HPDE6-E6E7 (cell line): Measurements from ENCODE around the gene HIRA.

Experiments used
- DNase-seq: peaks from one replicate; pipeline ENCODE4 v3.0.0; 2011; ENCODE audit warnings: missing footprints; ENCODE audit errors: extremely low spot score

The HIRA gene

DNA sequence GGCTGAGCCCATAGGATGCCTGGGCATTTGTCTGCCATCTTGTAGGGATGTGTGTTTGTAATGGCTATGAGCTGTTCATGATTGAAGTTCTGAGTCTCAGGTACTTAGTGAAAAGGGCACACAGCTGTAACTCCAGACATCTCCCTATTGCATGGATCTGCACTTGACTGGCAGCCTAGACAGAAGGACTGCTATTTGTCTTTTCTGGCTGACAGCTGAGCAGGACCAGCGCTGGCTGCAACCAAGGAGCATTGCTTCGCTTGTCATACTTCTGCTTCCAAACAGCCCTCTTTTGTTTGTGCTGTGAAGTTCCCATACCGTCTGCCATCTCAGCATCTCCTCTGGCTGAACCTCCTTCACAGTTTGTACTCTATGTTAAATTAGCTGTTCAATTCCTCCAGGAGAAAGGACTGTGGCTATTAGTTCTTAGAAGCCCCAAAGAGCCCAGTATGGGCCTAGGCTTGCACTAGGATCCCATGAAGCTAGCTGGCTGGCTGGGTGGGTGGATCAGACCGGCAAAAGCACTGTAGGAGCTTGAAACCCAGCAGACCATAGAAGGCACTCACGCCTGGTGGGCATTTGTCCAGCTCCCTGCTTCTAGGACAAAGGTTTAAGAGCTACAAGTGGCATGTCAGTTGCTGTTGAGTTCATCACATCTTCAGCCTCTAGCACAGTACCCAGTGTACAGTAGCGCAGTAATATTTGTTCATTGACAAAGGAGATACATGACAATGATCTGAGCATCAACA, 20.4 kb downstream of the HIRA start:
- no peak for DNase-seq

DNA sequence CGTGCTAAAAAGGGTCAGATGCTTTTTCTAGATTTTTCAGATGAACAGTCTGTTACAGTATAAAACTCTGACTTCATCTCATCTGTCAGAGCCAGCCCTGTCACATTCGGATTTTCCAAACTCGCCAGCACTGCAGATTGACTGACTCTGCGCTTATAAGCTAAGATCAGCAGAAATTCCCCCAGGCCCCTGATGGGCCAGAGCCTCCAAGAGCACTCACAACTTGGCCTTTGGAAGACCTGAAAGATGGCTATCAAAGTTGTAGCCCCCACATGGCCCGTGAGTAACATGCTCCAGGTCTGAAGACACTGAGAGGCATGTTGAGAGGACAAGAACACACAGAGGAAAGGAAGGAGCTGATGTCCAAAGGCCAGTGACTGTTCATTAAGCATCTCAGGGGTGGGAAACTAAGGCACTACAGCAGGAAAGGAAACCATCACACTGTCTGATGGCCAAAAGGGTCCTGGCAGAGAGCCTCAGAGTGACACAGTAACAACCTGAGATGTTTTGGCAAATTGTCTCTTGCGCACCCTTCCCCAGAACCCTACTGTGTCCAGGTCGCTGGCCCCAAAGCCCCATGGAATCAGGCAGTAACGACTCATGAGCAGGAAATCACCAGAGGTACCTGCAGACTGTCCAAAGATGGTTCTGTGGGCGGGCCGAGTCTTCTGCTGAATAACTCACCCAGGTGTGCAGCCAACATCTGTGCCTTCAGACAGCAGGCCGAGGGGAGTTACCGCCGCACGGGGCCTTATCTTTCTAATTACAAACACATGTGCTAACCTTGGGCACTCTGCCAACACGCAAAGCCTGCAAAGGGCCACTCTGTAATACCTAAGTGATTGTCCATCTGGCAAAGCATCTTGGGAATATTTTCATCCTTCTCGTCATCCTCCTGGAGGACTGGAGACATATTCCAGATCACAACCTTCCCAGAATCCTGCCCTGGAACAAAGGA, 23.6 kb downstream of the HIRA start:
- DNase-seq: no peak

DNA sequence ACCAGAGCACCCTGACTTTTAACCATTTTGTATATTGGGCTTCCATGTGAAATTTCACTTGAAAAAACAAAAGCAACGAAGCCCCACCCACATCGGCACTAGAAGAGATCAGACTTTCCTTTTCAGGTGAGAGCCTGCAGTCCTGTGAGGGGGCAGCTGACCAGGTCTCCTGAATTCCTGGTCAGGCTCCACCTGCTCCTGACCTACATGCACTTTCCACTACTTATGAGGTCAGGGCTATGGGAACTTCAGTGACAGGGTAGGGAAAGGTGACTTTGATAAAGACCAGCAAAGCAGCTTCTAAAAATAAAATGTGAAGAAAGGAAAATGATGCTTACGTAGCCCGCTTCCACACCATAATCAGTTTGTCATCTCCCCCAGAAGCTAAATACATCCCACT, 24.7 kb downstream of the HIRA start:
- no peak for DNase-seq

DNA sequence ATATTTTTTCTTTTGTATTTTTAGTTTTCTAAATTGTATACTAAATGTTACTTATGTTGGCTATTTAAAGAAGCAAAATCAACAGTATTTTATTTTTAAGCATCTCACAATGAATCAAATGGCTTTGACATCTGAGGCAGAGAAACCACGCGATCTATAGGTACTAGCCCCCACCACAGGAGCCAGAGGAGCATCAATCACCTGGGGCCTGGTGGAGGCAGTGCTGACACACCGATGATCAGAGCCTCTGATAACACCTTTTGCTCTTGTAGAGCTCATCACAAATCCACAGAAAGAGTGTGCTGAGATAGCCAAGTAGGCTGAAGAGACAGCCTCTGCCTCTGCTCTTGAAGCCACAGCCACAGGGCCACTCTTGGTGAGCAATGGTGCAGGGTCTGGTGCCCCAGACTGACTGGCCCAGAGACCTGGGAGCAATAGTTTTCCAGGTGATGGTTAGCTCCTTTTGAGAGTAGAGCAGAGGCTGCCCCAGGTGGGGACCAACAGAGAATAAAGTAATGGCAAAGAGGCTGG, 25.2 kb downstream of the HIRA start:
- DNase-seq: no peak

DNA sequence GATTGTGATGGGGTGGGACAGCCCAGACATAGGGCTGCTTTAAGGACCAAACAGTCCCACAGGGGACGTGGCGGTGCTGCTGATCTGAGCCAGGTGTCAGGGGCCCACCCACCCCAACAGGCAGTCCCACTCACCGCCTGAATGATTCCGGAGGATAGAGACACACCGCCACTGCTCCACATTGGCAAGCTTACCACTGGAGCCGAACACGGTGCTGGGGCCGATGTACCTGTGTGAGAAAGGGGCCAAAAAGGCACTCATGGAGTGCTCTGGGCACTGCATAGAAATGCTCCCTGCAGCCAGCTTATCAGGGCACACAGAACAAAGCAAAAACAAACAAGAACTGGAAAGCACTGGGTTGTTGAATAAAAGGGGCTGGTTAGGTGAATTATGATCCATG, 25.9 kb downstream of the HIRA start:
- DNase-seq: no peak

DNA sequence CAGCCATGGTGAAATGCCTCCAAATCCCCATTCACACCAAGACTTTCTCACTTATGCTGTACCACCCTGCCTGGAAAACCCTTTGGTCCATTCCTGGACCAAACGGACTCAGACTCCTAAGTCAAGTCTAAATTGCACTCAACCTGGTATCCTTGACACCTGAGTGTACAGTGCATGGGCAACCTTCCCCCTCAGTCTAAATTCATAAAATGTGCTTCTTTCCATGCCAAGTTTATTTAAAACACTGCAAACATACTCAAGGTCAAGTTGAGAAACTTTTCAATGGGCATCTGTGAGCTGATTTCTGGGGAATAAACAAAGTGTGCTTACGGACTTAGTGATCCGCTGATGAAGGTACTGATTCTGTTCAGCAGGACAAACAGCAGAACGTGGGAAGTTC, 26.4 kb downstream of the HIRA start:
- DNase-seq: no peak

DNA sequence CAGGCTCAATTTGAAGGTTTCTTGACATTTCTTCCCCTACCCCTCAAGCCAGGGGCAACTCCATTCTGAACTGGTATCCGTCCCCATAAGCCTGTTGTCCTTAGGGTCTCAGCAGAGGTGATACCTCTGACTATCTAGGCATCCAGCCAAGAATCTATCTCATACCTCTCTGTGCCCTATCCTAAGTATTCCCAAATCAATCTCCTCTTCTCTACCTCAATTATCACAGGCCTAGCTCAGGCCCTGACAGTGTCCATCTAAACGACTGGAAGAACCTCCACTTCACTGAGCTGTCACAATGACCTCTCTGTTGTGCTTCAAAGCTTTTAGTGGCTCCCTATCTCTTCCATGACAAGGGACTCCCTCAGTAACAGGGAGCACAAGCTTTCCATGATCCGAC, 26.9 kb downstream of the HIRA start:
- DNase-seq: no peak

DNA sequence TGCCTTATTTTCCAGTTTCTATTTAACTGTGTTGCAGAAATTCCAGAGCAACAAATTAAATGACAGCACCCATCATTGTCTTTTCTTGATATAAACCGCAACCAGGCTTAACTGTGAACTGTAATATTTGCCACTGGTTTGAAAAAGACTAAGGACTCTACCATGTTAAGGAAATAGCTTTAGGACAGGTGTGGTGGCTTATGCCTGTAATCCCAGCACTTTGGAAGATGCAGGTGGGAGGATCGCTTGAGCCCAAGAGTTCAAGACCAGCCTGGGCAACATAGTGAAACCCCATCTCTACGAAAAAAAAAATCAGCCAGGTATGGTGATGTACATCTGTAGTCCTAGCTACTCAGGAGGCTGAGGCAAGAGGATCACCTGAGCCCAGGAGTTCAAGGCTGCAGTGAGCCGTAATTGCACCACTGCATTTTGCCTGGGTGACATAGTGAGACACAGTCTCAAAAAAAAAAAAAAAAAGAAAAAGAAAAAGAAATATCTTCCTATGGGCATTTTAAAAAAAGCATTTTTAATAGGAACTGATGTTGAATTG, 28.8 kb downstream of the HIRA start:
- DNase-seq: no peak

DNA sequence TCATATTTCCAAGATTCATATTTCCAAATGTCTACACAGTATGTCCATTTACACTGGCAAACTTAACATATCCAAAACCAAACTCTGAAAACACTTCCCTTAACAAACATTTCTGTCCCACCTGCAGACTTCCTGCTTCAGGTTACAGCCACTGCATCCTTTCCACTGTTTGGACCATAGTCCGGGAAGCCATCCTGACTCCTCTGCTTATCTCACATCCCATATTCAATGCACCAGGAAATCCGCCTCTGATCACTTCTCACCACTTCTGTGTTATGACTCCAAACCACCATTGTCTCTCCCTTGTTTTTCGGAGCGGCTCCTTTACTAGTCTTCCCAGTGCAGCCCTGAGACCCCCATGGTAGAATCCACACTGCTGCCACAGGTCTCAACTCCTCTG, 30.1 kb downstream of the HIRA start:
- no peak for DNase-seq

DNA sequence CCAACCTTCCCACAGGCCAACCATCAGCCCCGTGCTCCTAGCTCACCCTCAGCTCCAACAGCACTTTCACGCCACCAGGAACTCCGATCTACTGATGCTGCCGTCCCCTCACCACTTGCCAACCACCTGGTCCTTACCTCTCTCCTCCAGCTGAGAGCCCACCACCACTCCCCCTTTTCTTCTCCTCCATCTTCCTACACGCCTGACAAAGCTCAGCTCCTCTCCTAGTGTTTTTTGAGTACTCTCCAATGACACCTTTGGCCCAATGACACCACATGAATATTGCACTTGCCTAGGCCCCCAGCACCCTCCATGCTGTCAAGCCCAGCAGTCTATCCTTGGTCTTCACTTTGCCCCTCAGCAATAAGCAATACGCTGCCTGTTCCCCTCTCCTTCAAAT, 30.7 kb downstream of the HIRA start:
- DNase-seq: no peak

DNA sequence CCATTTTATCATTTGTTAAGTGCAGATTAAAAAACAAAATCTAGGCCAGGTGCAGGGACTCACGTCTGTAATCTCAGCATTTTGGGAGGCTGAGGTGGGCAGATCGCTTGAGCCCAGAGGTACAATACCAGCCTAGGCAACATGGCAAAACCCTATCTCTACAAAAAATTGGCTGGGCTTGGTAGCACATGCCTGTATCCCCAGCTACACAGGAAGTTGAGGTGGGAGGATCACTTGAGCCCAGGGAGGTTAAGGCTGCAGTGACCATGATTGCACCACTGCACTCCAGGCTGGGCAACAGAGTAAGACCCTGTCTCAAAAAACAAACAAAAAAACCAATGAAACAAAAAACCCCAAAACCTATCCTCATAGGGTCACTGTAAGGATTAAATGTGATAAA, 32.9 kb downstream of the HIRA start:
- DNase-seq: no peak

DNA sequence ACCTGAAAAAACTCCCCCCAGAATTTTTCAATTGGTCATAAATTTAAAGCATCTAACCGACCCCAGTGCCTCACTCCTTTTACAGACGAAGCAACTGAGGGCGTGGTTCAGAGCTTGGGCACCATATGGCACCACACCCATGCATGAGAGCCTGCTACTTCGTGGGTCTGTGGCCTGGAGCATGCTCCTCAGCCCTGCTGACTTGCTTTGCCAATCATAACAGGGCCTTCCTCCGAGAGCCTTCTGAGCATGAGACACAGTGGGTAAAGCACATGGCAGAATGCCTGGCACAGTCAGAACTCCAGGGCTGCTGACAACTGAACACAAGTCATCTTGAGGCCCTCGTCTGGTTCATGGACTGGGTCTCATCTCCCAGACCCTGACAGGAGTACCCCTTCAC, 33.3 kb downstream of the HIRA start:
- no peak for DNase-seq

DNA sequence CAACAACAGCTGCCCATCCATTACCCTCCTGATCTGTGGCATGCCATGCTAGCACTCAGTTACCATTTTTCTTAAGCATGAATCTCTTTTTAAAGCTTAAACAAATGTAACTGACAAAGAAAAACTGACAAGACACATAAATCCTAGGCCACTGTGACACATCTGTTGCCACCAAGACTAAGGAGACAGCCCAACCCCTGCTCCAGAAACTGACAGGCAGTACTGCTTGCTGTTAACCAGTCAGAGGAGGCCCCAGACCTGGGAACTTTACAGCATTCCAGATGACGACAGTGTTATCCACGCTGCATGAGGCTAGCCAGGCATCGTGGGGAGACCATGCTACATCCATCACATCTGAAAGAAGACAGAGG, 33.8 kb downstream of the HIRA start:
- DNase-seq: no peak

DNA sequence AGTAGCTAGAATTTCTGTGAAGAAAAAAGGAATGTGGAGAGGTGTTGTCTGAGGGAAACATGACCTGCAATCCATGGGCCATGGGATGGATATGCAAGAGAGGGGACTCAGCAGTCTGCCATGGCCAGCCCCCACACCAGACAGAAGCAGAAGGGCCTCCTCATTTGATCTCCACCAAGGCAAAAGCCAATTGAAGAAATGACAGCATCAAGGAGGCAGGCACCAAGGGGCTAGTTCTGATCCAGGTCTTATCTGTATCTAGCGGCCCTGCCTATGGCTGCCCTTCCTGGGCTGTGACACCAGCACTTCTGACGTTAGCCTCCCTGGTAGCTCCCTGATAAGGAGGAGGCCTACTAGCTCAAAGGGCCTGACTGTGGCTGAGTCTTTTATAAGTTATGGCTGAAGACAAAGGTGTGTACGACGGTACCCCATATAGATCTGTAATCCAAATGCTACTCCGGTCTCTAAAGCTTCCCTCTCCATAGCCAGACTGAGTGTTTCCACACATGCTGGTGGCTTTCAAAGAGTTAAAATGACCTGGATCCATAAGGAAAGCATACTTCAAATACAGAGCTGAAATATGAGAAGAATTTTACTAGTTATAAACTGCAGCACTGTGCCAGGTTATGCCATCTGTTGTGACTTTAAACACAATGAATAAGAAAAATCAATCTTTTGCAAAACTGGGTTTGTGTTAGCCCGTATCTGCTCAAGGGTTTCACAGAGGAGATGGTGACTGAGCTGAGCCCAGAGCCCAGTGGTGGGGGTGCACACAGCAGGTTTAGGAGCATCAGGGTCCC, 34.4 kb downstream of the HIRA start:
- no peak for DNase-seq

DNA sequence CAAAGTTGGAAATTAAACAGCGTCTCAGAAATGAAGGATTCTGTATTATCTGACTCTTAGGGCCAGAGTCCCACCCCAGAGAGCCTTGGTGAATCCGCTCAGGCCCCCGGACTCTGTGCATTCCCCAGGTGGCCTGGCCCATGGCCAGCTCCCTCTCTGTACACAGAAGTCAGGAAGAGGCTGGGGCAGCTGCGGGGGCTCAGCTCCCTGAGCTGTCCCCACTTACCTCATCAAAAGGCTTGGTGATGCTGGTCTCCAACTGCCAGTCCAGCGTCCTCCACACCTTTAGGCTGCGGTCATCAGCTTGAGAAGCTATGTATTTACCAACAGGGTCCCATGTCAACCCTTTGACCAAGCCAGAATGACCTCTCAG, 35.0 kb downstream of the HIRA start:
- DNase-seq: no peak

DNA sequence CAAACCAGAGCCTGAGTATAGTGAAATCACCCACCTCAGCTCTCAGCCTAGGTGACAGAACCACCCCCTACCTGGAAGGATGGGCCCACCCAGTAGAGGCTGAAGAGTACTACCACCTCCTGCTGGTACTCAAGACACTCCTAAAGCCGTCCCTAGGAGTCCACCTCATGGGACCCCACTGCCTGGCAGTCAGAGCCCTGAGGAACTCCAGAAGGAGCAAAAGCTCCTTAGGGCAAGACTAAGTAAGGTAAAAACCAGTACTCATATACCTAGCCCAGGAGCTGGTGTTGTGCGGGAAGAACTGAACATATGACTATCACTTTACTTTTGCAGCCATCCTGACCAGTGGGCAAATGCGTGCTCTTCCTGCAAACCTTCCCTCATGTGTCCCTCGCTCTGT, 36.3 kb downstream of the HIRA start:
- DNase-seq: no peak

DNA sequence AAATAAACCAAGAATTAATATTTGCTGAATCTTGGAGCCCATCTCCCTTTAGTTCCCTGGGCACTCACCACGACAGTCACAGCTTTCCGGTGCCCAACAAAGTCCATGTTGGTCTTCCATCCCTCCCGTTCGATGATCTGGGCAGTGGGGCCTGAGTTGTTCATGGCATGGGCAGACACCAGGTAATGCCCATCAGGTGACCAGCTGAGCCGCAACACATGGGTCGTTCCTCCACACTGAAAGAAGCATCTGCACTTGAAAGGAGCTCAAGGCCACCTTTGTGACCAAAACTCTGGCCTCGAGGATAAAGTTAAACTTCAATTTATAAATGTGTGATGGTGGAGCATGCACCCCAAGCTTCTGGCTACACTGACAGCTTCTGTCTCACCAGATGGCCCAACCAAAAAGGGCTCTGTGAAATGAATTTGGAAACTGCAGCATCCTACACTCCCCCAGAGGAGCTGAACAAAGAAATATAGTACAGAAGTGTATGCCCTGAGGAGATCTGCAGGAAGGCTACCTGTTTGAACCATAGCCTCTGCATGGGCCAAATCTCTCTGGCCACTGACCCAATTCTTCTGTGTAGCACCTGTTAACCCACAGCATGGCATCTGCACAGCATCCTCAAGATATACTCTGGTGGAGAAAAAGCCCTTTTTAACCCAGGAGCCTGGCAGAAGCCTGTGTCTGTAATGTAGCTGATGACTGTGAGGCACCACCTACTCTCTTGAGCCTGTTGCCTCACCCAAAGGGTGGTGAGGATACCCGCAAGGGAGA, 37.1 kb downstream of the HIRA start:
- no peak for DNase-seq

DNA sequence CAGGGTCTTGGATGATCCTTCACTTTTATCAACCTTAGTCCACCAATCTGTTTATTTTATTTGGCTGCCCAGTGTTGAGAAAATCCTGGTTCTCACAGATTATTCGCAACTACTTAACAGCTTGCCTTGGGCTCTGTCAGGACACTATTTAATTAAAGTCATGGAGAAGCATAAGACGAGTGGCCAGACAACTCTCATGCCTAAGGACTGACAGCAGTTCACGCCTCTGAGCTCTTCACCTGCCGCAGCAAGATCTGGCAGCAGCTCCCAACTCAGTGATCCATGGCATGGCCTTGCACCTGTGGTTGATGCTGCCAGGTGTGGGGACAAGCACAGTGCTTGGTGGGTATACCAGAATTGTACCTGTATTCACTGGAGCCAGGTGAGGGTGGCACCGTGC, 37.8 kb downstream of the HIRA start:
- no peak for DNase-seq

DNA sequence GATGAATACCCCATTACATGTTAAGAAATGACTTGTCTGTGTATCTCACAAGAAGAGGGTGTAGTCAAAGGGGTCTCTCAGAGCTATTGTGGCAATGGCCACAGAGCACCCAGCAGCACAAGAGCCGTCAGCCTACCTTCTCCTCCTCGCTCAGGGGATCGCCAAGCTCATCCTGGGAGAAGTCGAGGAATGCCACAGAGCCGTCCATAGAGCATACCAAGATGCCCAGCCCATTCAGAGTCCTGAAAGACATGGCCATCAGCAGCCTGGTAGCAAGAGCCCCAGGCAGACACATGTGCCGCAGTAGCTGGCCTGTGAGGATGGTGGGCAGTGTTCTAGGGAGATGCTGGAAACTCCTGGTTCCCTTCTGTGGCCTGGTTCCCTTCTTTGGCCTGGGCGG, 44.0 kb downstream of the HIRA start:
- no peak for DNase-seq

DNA sequence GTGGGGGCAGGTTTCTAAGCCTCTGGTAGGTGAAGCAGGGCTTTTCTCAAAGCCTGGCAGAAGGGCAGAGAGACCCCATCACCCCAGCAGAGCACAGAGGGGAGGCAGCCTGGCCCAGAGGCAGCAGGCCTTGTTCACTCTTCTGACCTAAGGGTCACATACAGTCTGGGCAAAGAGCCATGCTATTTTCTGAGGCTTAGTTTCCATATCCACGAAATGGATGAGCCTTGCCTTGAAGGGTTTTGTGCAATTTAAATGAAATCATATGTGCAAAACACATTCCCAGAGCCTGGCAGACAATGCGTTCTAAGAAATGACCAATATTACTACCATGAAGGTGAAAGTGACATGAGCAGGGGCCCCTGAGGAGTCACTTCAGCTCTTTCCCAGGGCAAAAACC, 44.5 kb downstream of the HIRA start:
- no peak for DNase-seq

DNA sequence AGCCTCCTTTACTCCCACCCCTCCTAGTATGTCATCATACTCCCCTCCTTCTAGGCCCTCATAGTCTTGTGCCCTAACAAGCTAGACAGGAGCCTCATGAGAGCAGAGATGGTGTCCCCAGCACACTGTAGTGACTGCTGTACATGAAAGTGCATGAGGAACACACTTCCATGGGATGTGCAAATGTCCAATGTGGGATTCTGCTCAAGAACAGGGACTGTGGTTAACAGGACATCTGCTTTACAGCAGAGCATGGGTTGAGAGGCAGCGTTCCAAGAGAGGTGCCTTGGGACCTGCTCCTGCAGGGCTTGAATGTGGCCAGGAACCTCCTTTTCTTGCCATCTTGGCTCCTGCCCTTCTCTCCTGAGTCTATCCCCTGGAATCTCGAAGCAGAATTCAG, 45.3 kb downstream of the HIRA start:
- DNase-seq: no peak
